ENCODE results near the gene RUNX2. TPM values are rescaled to one million over a fixed set of nuclear protein-coding genes. Genes with fewer than 3 reads are reported as not detected.
"Not testable (repeated sequence)": the region's sequence is repeated elsewhere in the genome, so short reads cannot be mapped to it uniquely, and the experiment has no call there.

RUNX2 gene
- total RNA-seq = 1.6 and 2.1 TPM in 2 replicates
- polyA plus RNA-seq = 1.0 and 1.9 TPM in 2 replicates

GRCh38 chr6:45327956-45328522 lies at the start of gene RUNX2:
Gene RUNX2, plus strand, starts transcription at chr6:45328330. Its CDS starts 397 bp downstream, at chr6:45328727.
- H3K36me3 ChIP-seq (replicated peaks; ENCODE audit: insufficient read depth, low read depth) = no peaks in the 10 kb centered on the region
- DNase-seq (ENCODE audit: low spot score) = peak; percentile 8
- no peaks in the 10 kb centered on the region for H3K79me2 ChIP-seq
- peaks cover 5% of the 10 kb centered on the region for H3K4me1 ChIP-seq (ENCODE audit: insufficient read depth)
- no peak for TF ChIP-seq EZH2 (IDR thresholded peaks at IDR 0.05; ENCODE audit: borderline replicate concordance)
- TF ChIP-seq EZH2phosphoT487 (IDR thresholded peaks at IDR 0.05; ENCODE audit: low read depth, severe bottlenecking, unreplicated experiment) = no peak
- no peak for TF ChIP-seq CTCF (IDR thresholded peaks at IDR 0.05; ENCODE audit: poor library complexity)
- no peaks in the 10 kb centered on the region for H3K9me2 ChIP-seq (replicated peaks; ENCODE audit: insufficient read depth)
- no peaks in the 10 kb centered on the region for H3K9me3 ChIP-seq (ENCODE audit: low read depth)
- peak within 1 kb of the TSS; percentile 46 for H3K27ac ChIP-seq
- H3K27me3 ChIP-seq = no peaks in the 10 kb centered on the region
- H2AFZ ChIP-seq = peak within 1 kb of the TSS; percentile 12
- no peak within 1 kb of the TSS for H3K4me3 ChIP-seq
- 58% methylated on average over 5 of the region's 5 CpGs for WGBS (ENCODE audit: low lambda C conversion rate, missing lambda C conversion rate)
- no peaks in the 10 kb centered on the region for H4K20me1 ChIP-seq (ENCODE audit: insufficient read depth, poor library complexity, severe bottlenecking)
- H3K4me2 ChIP-seq = peak within 1 kb of the TSS; percentile 66

GRCh38 chr6:45278367-45278766 lies 49.8 kb upstream of the RUNX2 start:
- Histone ChIP-seq H3K36me3 (replicated peaks; ENCODE audit: insufficient read depth, low read depth) (no peaks in the 10 kb centered on the region), H3K9me3 (ENCODE audit: low read depth) (no peaks in the 10 kb centered on the region), H3K4me3 (no peak overlapping the region), H3K4me2 (no peak overlapping the region), H3K79me2 (no peaks in the 10 kb centered on the region), H3K9me2 (replicated peaks; ENCODE audit: insufficient read depth) (no peaks in the 10 kb centered on the region), H4K20me1 (ENCODE audit: insufficient read depth, poor library complexity, severe bottlenecking) (no peaks in the 10 kb centered on the region), H3K27ac (no peak overlapping the region), H3K4me1 (ENCODE audit: insufficient read depth) (no peaks in the 10 kb centered on the region), H3K27me3 (no peaks in the 10 kb centered on the region), H2AFZ (no peak overlapping the region)
- DNase-seq (ENCODE audit: low spot score) = no peak
- WGBS (ENCODE audit: low lambda C conversion rate, missing lambda C conversion rate) = 96% methylated on average over 1 of the region's 1 CpG
- no peak for TF ChIP-seq EZH2 (IDR thresholded peaks at IDR 0.05; ENCODE audit: borderline replicate concordance)

GRCh38 chr6:45286707-45287106 lies 41.4 kb upstream of the RUNX2 start:
- not testable (repeated sequence) for H3K79me2 ChIP-seq; H3K9me2 ChIP-seq (replicated peaks; ENCODE audit: insufficient read depth); H3K4me3 ChIP-seq; H3K9me3 ChIP-seq (ENCODE audit: low read depth); H3K27ac ChIP-seq; H2AFZ ChIP-seq; H3K4me2 ChIP-seq; DNase-seq (ENCODE audit: low spot score); H3K36me3 ChIP-seq (replicated peaks; ENCODE audit: insufficient read depth, low read depth); H3K27me3 ChIP-seq; H3K4me1 ChIP-seq (ENCODE audit: insufficient read depth); H4K20me1 ChIP-seq (ENCODE audit: insufficient read depth, poor library complexity, severe bottlenecking)
- 98% methylated on average over 3 of the region's 3 CpGs for WGBS (ENCODE audit: low lambda C conversion rate, missing lambda C conversion rate)

GRCh38 chr6:45289751-45290514 lies 38.2 kb upstream of the RUNX2 start:
- no peak overlapping the region for H2AFZ ChIP-seq
- H3K4me2 ChIP-seq = no peak overlapping the region
- no peak overlapping the region for H3K27ac ChIP-seq
- TF ChIP-seq EZH2 (IDR thresholded peaks at IDR 0.05; ENCODE audit: borderline replicate concordance) (no peak), EZH2phosphoT487 (IDR thresholded peaks at IDR 0.05; ENCODE audit: low read depth, severe bottlenecking, unreplicated experiment) (no peak), CTCF (IDR thresholded peaks at IDR 0.05; ENCODE audit: poor library complexity) (no peak)
- 96% methylated on average over 5 of the region's 5 CpGs for WGBS (ENCODE audit: low lambda C conversion rate, missing lambda C conversion rate)
- H3K36me3 ChIP-seq (replicated peaks; ENCODE audit: insufficient read depth, low read depth) = no peaks in the 10 kb centered on the region
- H3K9me3 ChIP-seq (ENCODE audit: low read depth) = no peaks in the 10 kb centered on the region
- H3K9me2 ChIP-seq (replicated peaks; ENCODE audit: insufficient read depth) = no peaks in the 10 kb centered on the region
- no peaks in the 10 kb centered on the region for H3K79me2 ChIP-seq
- DNase-seq (ENCODE audit: low spot score) = no peak
- H3K4me3 ChIP-seq = no peak overlapping the region
- no peaks in the 10 kb centered on the region for H3K27me3 ChIP-seq
- no peaks in the 10 kb centered on the region for H3K4me1 ChIP-seq (ENCODE audit: insufficient read depth)
- H4K20me1 ChIP-seq (ENCODE audit: insufficient read depth, poor library complexity, severe bottlenecking) = no peaks in the 10 kb centered on the region

Data from hepatocyte (in vitro differentiated cells).